ENCODE measurements around the gene FILIP1L.

DNA sequence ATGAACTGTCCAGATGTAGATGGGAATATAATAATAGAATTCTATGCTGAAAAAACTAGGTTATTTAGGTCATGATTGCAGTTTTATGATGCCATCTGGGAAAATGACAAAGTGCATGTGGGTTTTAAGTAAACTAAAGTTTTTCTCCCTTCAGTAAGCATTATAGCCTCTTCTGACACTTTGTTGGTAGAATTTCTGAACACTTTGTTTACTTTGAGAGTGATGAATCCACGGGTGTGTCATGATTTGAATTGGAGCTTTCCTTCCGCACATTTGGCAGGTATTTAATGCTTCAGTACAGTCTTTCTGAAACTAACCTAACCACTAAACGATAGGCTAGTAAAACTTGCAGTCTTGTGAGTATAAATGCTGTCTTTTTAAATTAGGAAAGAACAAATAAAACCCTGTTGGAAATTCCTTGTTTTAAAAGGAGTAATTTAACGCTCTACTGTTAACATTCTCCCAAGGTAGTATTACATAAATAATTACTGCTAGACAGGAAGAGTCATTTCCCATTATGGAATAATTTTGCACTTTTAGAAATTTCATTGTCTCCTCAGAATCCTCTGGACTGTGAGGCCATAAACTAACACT lies 7.0 kb downstream of the FILIP1L start:
- TF ChIP-seq, protein P1, sequence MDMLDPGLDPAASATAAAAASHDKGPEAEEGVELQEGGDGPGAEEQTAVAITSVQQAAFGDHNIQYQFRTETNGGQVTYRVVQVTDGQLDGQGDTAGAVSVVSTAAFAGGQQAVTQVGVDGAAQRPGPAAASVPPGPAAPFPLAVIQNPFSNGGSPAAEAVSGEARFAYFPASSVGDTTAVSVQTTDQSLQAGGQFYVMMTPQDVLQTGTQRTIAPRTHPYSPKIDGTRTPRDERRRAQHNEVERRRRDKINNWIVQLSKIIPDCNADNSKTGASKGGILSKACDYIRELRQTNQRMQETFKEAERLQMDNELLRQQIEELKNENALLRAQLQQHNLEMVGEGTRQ (IDR thresholded peaks at IDR 0.05; ENCODE audit: borderline replicate concordance, low read depth, low read length), result no peak
- TF ChIP-seq GABPA (IDR thresholded peaks at IDR 0.05; ENCODE audit: low read depth) (no peak), RFX5 (IDR thresholded peaks at IDR 0.05; ENCODE audit: low read length) (no peak), POLR2AphosphoS5 (IDR thresholded peaks at IDR 0.05; ENCODE audit: low read depth, low read length) (no peak), EP300 (IDR thresholded peaks at IDR 0.05; ENCODE audit: borderline replicate concordance in 1 of 2, low read depth in 1 of 2, low read length in 1 of 2) (no peak), MXI1 (IDR thresholded peaks at IDR 0.05; ENCODE audit: low read depth, low read length) (no peak), JUND (IDR thresholded peaks at IDR 0.05) (no peak)
- TF ChIP-seq, protein P2, sequence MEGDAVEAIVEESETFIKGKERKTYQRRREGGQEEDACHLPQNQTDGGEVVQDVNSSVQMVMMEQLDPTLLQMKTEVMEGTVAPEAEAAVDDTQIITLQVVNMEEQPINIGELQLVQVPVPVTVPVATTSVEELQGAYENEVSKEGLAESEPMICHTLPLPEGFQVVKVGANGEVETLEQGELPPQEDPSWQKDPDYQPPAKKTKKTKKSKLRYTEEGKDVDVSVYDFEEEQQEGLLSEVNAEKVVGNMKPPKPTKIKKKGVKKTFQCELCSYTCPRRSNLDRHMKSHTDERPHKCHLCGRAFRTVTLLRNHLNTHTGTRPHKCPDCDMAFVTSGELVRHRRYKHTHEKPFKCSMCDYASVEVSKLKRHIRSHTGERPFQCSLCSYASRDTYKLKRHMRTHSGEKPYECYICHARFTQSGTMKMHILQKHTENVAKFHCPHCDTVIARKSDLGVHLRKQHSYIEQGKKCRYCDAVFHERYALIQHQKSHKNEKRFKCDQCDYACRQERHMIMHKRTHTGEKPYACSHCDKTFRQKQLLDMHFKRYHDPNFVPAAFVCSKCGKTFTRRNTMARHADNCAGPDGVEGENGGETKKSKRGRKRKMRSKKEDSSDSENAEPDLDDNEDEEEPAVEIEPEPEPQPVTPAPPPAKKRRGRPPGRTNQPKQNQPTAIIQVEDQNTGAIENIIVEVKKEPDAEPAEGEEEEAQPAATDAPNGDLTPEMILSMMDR (IDR thresholded peaks at IDR 0.05), result no peak
- TF ChIP-seq, protein P3, sequence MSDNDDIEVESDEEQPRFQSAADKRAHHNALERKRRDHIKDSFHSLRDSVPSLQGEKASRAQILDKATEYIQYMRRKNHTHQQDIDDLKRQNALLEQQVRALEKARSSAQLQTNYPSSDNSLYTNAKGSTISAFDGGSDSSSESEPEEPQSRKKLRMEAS (IDR thresholded peaks at IDR 0.05; ENCODE audit: low read depth), result no peak
- TF ChIP-seq, protein P4, sequence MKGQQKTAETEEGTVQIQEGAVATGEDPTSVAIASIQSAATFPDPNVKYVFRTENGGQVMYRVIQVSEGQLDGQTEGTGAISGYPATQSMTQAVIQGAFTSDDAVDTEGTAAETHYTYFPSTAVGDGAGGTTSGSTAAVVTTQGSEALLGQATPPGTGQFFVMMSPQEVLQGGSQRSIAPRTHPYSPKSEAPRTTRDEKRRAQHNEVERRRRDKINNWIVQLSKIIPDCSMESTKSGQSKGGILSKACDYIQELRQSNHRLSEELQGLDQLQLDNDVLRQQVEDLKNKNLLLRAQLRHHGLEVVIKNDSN (IDR thresholded peaks at IDR 0.05; ENCODE audit: borderline replicate concordance, low read depth), result no peak

Data from SK-N-SH (cell line).